ENCODE data around the gene DPH3. TPM values are rescaled to one million over a fixed set of nuclear protein-coding genes. Genes with fewer than 3 reads are reported as not detected.
"Not testable (repeated sequence)": the region's sequence is repeated elsewhere in the genome, so short reads cannot be mapped to it uniquely, and the experiment has no call there.

Gene DPH3
- 10 to 100 TPM; 19.6 to 22.7 TPM for total RNA-seq
- long read RNA-seq, transcript DPH3-204 (3 exons, 3,131 nt), result major isoform, 43 of 58 reads
- long read RNA-seq, transcript DPH3-202 (2 exons, 3,052 nt), result minor isoform, 13 of 58 reads
- long read RNA-seq, partial matches to known transcripts, result 0 of 58 reads
- long read RNA-seq, other reads (novel, unspliced or antisense), result 2 of 58 reads

DNA sequence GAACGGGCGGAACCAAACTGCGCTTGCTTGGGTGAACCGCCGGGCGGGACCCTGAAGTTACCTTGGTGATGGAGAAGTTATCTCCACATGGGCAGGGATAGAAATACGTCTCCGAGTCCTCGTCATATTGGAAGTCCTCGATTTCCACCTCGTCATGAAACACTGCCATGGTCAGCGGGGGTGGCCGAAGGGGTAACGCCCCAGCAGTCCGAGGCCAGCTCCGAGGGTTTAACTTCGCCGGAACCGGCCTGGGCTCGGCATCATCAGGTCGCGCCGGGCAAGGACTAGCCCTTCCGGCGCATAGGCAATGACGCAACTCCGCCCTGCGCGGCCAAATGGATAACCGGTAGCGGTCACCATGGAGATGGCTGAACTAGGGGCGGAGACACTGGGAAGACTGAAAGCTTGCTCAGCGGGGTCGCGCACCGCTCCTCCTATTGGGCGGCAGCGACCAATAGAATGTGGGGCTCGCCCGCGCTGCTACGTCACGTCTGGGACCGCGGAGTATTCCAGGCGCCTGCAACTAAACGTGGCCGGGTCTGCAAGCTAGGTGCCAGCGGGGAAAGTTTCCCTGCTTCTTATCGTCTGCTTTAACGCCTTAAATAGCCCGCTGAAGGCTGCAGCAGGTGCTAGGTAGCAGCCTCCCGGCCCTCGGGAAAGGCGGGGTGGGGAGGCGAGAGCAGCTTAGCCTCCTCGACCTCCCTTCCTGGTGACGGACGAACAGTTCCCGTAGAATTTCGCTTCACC is at the start of gene DPH3, which contains the start of gene OXNAD1:
Gene DPH3 (minus strand): TSS at position 236 of the 747 bp plus-strand sequence. CDS start 67 bp downstream, at position 169.
Gene OXNAD1 (plus strand): TSS at position 505 of the 747 bp plus-strand sequence. CDS start 5,741 bp downstream, outside the sequence.
- peak; percentile 95 for ATAC-seq
- intact Hi-C loops (cut with DNase I, micrococcal nuclease), result no loop called here
- peak; percentile 99 to 100 for DNase-seq

DNA sequence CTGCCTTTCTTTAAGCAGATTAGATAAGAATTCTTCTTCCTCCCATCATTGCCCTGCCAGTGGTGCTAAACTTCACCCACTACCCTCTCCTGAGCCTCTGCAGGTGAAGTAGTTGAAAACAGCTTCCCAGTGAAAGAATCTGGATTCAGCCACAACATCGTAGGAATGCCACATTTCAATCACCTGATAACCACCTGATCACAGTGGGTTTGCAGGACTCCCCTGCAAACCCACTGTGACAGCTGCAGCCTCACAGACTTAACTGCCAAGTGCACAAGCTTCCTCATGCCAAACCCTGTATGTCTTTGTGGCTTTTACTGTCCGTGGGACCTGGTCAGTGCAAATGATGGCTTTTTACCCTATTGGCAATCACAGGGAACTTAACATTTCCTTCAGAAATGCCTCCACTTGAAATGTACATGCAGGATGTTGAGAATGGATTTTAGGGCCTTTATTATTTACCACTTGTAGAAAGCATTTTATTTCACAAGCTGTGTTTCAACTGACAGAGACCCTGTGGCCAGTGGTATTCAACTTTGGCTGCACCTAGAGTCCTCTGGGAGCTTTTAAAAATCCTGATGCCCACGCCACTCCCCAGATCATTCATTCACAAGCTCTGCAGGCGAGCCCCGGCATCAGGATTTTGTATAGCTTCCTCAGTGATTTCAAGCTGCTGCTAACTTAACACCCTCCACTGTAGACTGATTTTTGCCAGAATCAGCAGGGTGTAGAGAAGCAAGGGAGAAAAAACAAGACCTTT is 49.3 kb upstream of the DPH3 start:
- DNase-seq, result no peak

GRCh38 chr3:16311960-16312451 is 47.3 kb upstream of the DPH3 start:
- intact Hi-C loops (cut with DNase I, micrococcal nuclease), result no loop called here
- ATAC-seq, result peak; percentile 15
- DNase-seq, result no peak

More for the DNA sequence above, 49.3 kb upstream of the DPH3 start:
- intact Hi-C loops (cut with DNase I, micrococcal nuclease), result no loop called here
- no peak for ATAC-seq

- DNase-seq; intact Hi-C loops (cut with DNase I, micrococcal nuclease); ATAC-seq: not testable (repeated sequence)
Observed at GRCh38 chr3:16310486-16310885, 45.7 kb upstream of the DPH3 start.

DNA sequence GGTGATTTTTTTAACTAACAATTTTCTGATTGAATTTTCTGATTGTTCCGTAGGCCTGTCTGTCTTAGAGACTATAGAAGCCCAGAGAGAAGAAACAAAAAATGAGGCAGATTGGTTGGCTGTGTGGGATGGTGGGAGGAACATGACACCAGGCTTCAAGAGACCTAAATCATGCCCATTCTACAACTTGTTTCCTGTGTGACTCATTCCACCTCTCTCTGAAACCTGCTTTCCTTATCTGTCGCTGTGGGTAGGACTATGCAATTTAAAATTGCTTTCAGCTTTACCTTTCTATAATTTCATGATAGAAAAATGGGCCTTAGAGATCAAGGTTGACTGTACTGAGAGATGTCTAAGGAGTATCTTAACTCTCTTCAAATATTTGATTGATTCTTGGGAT is 44.8 kb upstream of the DPH3 start:
- no peak for DNase-seq

DNA sequence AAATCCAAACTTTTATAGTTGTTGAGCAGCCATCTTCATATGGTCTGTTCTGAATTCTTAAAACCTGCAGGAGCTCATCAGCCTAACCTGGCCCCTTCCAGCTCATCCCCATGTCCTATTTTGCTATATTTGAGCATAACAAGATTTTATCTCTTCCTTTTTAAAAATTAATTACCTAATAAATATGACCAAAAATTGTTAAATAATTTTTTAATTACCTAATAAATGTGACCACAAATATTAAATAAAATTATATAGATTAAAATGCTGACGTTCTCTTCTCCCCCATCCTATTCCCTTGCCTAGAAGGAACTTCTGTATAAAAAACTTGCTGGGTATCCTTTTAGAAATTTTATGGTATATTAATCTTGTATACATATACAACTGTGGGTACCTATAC is 44.0 kb upstream of the DPH3 start:
- no peak for ATAC-seq
- intact Hi-C loops (cut with DNase I, micrococcal nuclease), result no loop called here

More for the DNA sequence above, 44.8 kb upstream of the DPH3 start:
- intact Hi-C loops (cut with DNase I, micrococcal nuclease), result no loop called here
- peak; percentile 32 for ATAC-seq

GRCh38 chr3:16307832-16308531 is 43.2 kb upstream of the DPH3 start:
- DNase-seq, result no peak
- intact Hi-C loops (cut with DNase I, micrococcal nuclease), result no loop called here

More for the DNA sequence above, 44.0 kb upstream of the DPH3 start:
- no peak for DNase-seq

DNA sequence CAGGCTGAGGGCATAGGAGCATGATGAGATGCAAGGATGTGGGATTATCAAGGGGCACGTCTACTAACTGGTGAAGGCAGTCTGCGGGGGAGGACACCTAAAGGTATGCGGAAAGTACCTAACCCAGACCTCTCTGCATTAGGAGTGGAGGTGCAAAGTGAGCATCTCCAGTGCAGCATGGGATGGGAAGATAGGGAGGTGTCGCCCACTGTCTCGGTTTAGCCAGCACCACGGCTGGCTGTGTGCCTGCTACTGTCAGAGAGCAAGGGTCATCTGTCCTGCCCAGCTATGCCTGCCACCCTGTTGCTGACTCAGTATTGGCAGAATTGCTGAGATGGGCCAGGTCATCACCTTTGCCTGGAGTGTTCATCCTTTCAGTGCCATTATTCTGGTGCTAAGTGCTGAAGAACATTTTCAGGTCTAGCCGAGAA is 40.4 kb upstream of the DPH3 start:
- ATAC-seq (peak; percentile 83), DNase-seq (no peak)
- intact Hi-C loops (cut with DNase I, micrococcal nuclease), result no loop called here

More at GRCh38 chr3:16307832-16308531, 43.2 kb upstream of the DPH3 start:
- ATAC-seq, result no peak

DNA sequence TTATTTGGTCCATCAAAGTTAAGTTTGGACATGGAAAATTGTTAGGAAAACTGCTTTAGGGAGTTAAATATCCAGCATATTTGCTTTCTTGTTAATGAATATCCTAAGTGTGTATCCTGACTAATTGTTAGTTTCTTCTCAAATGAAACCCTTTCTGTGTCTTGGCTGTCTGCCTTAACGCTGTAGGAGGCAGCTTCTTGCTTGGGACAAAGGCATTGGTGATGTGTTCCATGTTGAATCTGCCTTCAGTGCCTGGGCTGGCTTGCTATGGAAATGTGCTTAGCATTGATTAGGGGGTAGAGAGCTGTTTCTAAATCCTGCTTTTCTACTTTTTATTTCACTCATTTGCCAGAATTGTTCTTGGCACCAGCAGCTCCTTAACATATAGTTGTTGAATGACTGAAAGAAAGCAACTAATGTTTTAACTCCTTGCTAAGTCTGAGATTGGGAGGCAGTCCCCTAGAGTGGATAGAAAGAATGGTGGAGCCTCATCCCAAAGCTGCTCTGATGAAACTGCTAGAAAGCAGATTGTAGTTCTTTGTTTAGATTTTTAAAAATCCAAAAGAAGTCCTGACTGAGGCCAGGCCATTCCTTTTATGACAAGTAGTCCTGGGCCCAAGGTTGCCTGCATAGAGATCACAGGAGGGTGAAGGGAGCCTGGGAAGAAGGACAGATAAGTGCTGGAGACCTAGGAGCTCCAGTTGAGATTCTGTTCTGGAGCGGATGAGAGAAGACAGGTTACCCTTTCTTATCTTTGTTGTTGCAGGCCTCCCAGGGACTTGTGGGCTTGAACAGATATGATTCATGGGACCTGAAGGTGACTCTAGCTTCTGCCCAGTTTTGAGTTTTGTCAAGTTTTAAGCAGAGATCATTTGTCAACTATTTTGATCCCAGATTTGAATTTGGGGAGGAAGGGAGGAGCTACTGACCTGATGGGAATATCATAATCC is 39.6 kb upstream of the DPH3 start:
- intact Hi-C loops (cut with DNase I, micrococcal nuclease), result no loop called here
- ATAC-seq (no peak), DNase-seq (no peak)

DNA sequence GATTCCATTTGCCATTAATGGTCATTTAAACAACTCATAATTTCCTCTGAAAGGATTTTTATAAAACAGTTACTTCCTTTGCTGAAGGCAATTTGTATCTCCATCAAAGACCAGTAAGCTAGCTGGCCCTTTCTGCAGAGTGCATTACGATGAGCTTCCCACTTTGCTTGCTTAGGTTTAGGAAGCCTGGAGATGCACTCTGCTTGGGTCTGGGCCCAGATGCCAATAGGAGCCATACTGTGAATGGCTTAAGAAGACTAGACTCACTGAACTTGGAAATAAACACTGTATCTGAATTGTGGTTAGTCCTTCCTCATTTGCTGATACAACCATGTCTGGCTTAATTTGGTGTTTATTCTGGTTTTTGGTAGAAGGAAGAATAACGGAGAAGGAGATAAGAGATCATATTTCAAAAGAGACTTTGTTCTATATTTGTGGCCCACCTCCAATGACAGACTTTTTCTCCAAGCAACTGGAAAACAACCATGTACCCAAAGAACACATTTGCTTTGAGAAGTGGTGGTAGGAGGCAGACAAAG is 38.4 kb upstream of the DPH3 start:
- intact Hi-C loops (cut with DNase I, micrococcal nuclease), result no loop called here
- ATAC-seq, result no peak
- DNase-seq, result no peak

DNA sequence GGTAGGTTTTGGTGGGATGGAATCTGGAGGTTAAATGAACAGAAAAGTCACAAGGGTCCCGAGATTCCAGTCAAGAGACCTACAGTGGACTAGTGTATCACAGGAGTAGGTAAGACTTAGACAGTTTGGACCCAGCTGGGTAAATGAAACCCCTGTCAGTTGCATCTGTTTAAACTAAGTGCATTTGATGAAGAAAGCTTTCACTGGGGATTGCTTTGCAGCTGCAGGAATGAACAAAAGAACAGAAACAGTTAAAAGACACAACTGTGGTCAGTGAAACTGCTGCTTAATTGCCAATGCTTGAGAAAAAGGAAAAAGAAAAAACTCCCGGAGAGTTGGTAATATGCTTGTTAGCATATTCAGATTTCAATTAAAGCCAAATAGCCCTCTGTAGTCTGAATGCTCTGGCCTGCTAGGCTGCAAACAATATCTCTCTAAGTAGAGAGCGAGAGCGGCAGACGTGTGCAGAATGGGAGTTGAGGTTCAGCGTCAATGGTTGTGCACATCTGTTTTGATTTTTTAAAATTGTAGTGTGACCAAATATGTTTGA is 37.4 kb upstream of the DPH3 start:
- ATAC-seq (no peak), DNase-seq (no peak)
- intact Hi-C loops (cut with DNase I, micrococcal nuclease), result no loop called here

DNA sequence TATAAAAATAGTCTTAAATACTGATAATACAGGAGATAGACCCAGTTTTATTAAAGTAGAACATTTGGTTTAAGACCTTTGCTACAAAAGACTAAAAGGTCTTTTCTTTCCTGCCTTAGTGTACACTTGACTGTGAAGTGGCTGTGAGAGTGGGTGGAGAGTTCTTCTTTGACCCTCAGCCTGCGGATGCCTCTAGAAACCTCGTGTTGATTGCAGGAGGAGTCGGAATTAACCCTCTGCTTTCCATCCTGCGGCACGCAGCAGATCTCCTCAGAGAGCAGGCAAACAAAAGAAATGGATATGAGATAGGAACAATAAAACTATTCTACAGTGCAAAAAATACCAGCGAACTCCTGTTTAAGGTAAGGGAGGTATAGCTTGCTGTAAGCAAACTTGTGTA is 36.8 kb upstream of the DPH3 start:
- intact Hi-C loops (cut with DNase I, micrococcal nuclease), result no loop called here
- no peak for ATAC-seq
- no peak for DNase-seq

- intact Hi-C loops (cut with DNase I, micrococcal nuclease), result no loop called here
- no peak for DNase-seq
- ATAC-seq, result peak; percentile 32
Observed at GRCh38 chr3:16300881-16301359, 36.2 kb upstream of the DPH3 start.

DNA sequence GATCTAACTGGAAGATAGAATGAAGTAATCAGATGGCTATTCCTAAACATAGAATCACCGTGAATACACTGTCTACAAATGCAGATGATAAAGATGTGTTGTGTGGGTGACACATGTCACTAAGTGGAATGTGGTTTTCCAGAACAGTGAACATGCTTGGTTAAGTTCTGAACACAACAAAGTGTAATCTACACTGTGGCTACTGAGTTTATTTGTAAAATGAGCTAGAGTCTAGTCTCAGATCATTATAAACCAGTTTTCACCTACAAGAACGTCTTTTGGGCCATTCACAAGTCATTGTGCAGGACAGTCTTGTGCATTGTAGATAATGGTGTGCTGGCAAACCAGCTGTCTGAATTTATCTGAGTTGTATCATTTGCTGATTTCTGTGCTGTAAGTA is 35.6 kb upstream of the DPH3 start:
- ATAC-seq (no peak), DNase-seq (no peak)
- intact Hi-C loops (cut with DNase I, micrococcal nuclease), result no loop called here

- ATAC-seq, result no peak
- intact Hi-C loops (cut with DNase I, micrococcal nuclease), result no loop called here
- no peak for DNase-seq
Observed at GRCh38 chr3:16299746-16300145, 35.0 kb upstream of the DPH3 start.

- ATAC-seq (no peak), DNase-seq (no peak)
- intact Hi-C loops (cut with DNase I, micrococcal nuclease), result no loop called here
Observed at GRCh38 chr3:16298891-16299290, 34.1 kb upstream of the DPH3 start.
